DMS53 treated with DMSO at 0.1 percent for 48 hours (cell line): ENCODE data around the gene HS6ST2.

Experiments
- DNase-seq: peaks from one replicate; lab custom pipeline; 2025; ENCODE audit not compliant: unreplicated experiment; lab: John Stamatoyannopoulos, UW

Gene HS6ST2

GRCh38 chrX:132748268-132748667, 210.2 kb downstream of the HS6ST2 start:
- no peak for DNase-seq

DNA sequence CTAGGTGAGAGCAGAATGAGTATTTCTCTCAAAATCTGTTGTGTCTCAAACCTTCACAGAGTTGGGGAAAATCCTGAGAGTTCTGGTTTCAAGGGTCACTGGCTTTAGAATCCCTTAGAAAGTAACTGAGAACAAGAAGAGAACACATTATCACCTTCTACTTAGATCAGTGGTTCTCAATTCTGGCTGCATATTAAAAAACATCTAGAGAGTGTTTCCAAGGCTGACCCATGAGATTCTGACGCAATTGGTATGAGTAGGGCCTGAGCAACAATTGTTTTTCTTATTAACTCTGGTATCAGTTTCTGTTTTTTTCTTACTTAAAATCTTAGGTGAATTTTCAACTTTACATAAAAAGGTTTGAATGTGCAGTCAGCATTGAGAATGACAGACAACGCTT, 212.8 kb downstream of the HS6ST2 start:
- DNase-seq = no peak

DNA sequence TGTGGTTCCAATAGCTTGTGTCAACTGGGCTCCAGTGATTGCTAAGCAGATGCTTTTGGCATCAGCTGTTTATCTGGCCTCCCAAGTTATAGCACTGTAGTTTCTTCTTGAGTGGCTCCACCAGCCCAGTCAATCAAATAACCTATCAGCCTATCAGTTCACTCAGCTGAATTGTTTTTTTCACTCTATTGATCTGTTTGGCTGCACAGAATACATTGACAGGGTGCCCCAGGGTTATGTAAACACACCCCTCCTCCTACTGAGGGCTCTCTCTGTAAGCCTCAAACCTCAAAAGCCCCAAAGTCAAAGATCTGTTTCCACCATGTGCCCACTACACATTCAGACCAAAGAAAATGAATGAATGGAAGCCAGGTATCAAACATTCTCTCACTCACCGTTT, 214.0 kb downstream of the HS6ST2 start:
- no peak for DNase-seq

DNA sequence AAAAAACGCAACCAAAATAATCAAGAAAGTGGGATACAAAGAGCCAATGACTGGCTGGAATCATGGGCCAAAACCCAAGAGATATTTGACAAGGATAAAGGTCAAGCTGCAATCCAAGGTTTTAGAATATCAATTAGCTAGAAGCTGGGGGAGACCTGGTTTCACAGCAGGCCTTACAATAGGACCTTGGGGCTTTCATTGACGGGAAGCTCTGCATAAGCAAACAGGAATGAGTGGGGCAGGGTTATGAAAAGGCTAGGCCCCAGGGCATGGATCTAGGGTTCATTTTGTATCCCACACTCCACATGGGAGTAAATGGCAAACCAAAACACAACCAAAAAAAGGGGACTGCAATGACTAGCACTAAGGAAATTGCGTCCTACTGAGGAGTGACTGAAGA, 215.3 kb downstream of the HS6ST2 start:
- DNase-seq = no peak

DNA sequence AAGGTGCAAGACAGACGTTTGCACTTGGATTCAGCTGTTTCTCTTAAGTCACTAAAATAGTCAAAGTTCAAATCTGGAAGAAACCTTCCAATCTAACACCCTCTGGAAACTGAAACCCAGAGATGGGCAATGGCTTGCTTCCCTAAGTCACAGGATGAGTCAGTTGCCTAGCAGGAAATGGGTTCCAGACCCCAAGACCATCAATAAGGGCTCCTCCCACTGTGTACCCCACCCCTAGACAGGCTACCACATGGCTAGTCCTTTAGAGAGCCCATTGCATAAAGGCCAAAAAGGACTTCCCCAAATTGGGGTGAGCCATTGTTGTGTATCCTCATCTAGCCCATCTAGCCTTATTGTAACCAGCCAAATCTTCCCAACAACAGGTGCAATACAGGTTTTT, 216.2 kb downstream of the HS6ST2 start:
- DNase-seq = no peak

GRCh38 chrX:132741689-132742088, 216.7 kb downstream of the HS6ST2 start:
- DNase-seq = peak; percentile 4

DNA sequence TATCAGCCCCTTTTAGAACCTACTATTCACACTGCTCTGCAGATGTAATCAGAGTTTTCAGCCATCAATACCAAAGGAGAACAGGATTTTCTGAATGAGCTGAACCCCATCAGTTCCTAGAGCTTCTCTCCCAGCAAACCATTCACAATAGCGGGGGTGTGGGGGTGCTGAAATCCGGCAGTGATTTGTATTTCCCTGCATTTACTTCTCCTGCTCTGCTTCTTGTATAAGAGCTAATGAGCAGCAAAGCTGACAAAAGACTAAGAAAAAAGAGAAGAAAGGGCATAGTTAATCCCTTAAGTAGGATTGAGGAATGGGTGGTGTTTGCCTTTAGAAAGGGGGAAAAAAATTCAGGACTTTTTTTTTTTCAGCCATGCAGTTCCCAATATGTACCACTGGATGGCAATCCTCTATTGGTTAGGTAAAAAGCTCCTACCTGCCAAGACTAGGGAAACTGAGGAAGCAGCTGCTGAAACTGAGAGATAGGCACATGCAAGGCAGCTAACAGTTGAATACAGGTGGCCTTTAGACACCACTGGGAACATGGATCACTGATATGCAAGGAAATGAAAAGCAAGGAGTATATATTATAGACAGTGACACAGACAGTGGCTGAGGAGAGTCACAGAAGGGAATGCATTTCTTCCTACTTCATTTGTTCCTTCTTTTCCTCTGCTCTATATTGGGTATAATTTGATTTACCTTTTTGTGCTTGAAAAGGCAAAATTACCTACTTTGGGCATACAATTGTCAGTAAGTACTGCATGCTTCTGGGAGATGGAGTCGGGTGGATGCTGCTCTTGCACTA, 217.9 kb downstream of the HS6ST2 start:
- no peak for DNase-seq

DNA sequence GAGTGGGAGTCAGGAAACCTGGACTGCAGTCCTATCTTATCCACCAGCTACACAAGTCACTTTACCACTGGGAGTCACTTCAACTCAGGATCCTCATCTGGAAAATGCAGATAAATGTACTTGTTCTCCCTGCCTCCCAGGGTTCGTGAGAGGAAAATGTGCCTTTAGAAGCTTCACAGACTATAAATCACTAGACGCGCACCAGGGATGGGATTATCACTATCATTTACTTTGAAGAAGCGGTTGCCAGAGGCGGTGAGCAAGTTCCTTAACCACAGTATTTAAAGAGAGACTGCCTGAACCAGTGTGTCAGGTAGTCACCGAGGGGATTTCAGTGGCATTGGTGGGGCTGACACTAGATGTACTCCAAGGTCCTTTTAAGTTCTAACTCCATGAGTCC, 219.5 kb downstream of the HS6ST2 start:
- no peak for DNase-seq

DNA sequence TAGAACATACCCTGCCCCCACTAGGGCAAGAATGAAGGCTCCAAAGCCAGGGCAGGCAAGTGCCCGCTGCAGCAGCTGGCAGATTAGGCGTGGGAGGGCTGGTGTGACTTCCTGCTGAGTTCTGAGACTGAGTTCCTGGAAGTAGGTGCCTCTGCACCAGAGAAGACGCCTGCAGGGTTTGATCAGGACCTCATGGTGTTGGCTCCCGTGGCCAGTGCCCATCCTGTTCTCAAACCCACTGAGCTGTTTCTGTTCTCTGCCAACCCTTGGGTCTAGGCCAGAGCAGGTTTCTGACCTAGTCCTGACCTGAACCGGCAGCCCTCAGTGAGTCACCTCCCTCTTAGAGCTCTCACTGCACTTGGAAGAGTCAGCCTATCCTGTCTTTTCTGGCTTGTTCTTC, 220.7 kb downstream of the HS6ST2 start:
- peak; percentile 4 for DNase-seq

GRCh38 chrX:132732236-132732635, 226.2 kb downstream of the HS6ST2 start:
- no peak for DNase-seq

DNA sequence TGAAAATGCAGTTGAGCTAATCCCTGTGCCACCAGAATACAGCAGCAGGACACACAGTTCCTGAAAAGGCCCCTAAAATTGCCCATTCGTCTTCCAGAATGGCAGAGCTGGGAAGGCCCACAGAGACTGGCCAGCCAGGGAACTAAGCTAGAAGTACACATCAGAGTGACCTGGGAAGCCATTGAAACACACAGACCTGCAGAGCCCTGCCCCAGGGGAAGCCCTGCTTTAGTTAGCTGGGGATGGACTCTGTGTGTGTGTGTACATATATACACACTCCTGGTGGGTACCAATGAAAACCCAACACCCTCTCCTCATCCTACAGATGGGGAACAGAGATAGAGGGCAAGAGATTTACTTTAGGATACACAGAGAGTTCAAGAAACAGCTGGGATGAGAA, 227.7 kb downstream of the HS6ST2 start:
- no peak for DNase-seq

- DNase-seq = no peak
Observed at GRCh38 chrX:132730266-132730665, 228.2 kb downstream of the HS6ST2 start.

GRCh38 chrX:132728296-132728695, 230.1 kb downstream of the HS6ST2 start:
- no peak for DNase-seq

GRCh38 chrX:132718431-132718958, 239.9 kb downstream of the HS6ST2 start:
- DNase-seq = peak; percentile 32

GRCh38 chrX:132716006-132716405, 242.4 kb downstream of the HS6ST2 start:
- DNase-seq = no peak

GRCh38 chrX:132714913-132715312, 243.5 kb downstream of the HS6ST2 start:
- DNase-seq = no peak

DNA sequence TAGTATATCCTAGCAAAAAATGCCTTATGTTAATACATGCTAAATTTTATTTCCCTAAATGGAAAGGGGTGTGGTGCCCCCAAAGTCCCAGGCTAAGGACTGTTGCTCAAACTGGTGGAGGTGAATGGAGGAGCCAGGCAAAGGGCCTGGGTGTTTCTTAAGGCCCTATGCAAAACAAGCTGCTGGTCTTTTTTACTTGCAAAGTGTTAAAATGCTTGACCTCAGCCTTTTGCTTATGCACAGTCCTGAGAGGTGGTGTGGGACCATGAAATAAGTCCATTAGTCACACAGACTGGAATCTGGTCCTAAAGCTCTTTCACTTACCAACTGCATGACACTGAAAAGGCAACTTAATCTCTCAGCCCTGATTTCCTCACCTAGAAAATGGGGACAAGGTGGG, 246.1 kb downstream of the HS6ST2 start:
- no peak for DNase-seq

- DNase-seq = no peak
Observed at GRCh38 chrX:132710656-132711155, 247.7 kb downstream of the HS6ST2 start.

- no peak for DNase-seq
Observed at GRCh38 chrX:132708529-132708928, 249.9 kb downstream of the HS6ST2 start.

DNA sequence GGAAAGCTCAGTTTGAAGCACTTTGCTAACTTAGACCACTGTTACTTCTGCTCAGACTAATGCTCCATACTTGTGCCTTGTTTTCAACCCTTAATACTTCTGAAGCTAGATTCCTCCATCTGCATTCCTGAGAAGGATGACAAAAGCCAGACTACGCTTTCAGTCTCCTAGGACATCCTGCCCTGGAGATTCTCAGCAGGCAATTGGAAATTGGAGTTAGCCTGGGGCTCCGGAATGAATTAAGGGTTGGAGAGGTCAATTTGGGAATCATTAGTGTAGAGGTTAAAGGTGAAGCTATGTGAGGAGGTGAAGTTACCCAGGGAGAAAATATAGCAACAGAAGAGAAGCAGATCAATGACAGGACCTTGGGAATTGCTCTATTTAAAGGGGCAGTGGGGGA, 253.7 kb downstream of the HS6ST2 start:
- no peak for DNase-seq

- no peak for DNase-seq
Observed at GRCh38 chrX:132694382-132694781, 264.0 kb downstream of the HS6ST2 start.

GRCh38 chrX:132692526-132692925, 265.9 kb downstream of the HS6ST2 start:
- DNase-seq = no peak

- DNase-seq = no peak
Observed at GRCh38 chrX:132692066-132692465, 266.4 kb downstream of the HS6ST2 start.
